ENCODE results near the gene PLEKHM3.

The PLEKHM3 gene

GRCh38 chr2:207867056-207867455 lies 158.3 kb downstream of the PLEKHM3 start:
- no peak for DNase-seq (ENCODE audit: low read depth in 1 of 2, low spot score in 1 of 2)
- no peak overlapping the region for H3K4me3 ChIP-seq (replicated peaks; ENCODE audit: insufficient read depth, low read length)
- no peak for TF ChIP-seq CTCF (IDR thresholded peaks at IDR 0.05; ENCODE audit: insufficient read depth, low read length)
- no peak for TF ChIP-seq REST (IDR thresholded peaks at IDR 0.05; ENCODE audit: insufficient replicate concordance, low read depth)
- no peak for TF ChIP-seq POLR2AphosphoS5 (IDR thresholded peaks at IDR 0.05; ENCODE audit: low read depth)
- TF ChIP-seq SPI1 (IDR thresholded peaks at IDR 0.05; ENCODE audit: borderline replicate concordance, low read depth) = no peak
- TF ChIP-seq GABPA (IDR thresholded peaks at IDR 0.05; ENCODE audit: low read depth) = no peak
- no peaks in the 10 kb centered on the region for H3K27me3 ChIP-seq (ENCODE audit: insufficient read depth, poor library complexity, severe bottlenecking)
- no peak overlapping the region for H3K27ac ChIP-seq (replicated peaks)

GRCh38 chr2:207865210-207865609 lies 160.1 kb downstream of the PLEKHM3 start:
- Histone ChIP-seq H3K4me3 (replicated peaks; ENCODE audit: insufficient read depth, low read length) (no peak overlapping the region), H3K27ac (replicated peaks) (no peak overlapping the region), H3K27me3 (ENCODE audit: insufficient read depth, poor library complexity, severe bottlenecking) (no peaks in the 10 kb centered on the region)
- no peak for TF ChIP-seq CTCF (IDR thresholded peaks at IDR 0.05; ENCODE audit: insufficient read depth, low read length)
- no peak for TF ChIP-seq REST (IDR thresholded peaks at IDR 0.05; ENCODE audit: insufficient replicate concordance, low read depth)
- no peak for TF ChIP-seq POLR2AphosphoS5 (IDR thresholded peaks at IDR 0.05; ENCODE audit: low read depth)
- DNase-seq (ENCODE audit: low read depth in 1 of 2, low spot score in 1 of 2) = no peak

GRCh38 chr2:207863345-207863744 lies 162.0 kb downstream of the PLEKHM3 start:
- TF ChIP-seq GABPA (IDR thresholded peaks at IDR 0.05; ENCODE audit: low read depth) = no peak
- no peak for TF ChIP-seq CTCF (IDR thresholded peaks at IDR 0.05; ENCODE audit: insufficient read depth, low read length)
- TF ChIP-seq POLR2AphosphoS5 (IDR thresholded peaks at IDR 0.05; ENCODE audit: low read depth) = no peak
- no peak for TF ChIP-seq REST (IDR thresholded peaks at IDR 0.05; ENCODE audit: insufficient replicate concordance, low read depth)
- no peak for TF ChIP-seq SPI1 (IDR thresholded peaks at IDR 0.05; ENCODE audit: borderline replicate concordance, low read depth)
- Histone ChIP-seq H3K27ac (replicated peaks) (no peak overlapping the region), H3K27me3 (ENCODE audit: insufficient read depth, poor library complexity, severe bottlenecking) (no peaks in the 10 kb centered on the region), H3K4me3 (replicated peaks; ENCODE audit: insufficient read depth, low read length) (no peak overlapping the region)
- DNase-seq (ENCODE audit: low read depth in 1 of 2, low spot score in 1 of 2) = no peak
